ENCODE data around the gene ERGIC1.
"Not testable (repeated sequence)": the region's sequence is repeated elsewhere in the genome, so short reads cannot be mapped to it uniquely, and the experiment has no call there.

Gene ERGIC1

DNA sequence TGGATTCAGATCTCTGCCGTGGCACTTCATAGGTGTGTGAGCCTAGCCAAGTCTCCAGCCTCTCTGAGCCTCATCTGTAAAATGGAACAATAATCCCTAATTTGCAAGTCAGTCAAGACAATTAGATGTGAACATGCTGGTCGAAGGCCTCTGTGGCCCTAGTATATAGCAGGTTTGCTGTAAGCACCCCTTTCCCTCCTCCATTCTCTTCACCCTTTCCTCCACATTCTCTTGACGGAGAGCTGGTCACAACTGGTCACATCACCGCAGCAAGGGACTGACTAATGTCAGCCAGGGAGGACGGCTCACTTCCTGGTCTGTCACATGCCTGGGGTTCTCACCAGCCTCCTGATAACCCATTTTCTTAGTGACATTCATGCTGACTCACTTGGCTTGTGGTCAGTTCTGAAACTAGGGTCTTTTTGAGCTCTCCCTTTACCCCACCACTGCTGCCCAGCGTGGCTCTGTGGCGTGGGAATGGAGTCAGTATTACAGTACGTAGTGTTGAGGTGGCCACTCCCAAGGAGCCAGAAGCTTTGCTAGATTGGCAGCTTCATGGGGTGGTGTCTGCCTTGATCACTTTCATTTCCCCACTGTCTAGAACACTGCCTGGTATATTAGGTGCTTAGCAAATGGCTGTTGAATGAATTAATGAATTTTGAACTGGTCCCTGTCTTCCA lies 47.8 kb downstream of the ERGIC1 start:
- DNase-seq (ENCODE audit: low read depth): no peak

DNA sequence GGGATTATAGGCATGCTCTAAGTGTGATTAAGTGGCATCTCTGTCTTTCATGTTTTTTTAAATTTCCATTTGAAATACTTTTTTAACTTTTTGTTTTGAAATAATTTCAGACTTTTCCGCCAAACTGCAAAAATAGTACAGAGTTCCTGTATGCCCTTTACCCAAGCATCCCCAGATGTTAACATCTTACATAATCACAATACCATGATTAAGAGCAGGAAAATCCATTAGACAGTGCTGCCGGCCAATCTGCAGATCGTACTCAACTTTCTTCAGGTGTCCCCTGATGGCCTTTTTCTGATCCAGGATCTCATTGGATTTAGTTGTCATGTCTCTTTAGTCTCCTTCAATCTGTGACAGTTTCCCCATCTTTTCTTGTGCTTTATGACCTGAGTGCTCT lies 49.0 kb downstream of the ERGIC1 start:
- DNase-seq (ENCODE audit: low read depth): no peak

DNA sequence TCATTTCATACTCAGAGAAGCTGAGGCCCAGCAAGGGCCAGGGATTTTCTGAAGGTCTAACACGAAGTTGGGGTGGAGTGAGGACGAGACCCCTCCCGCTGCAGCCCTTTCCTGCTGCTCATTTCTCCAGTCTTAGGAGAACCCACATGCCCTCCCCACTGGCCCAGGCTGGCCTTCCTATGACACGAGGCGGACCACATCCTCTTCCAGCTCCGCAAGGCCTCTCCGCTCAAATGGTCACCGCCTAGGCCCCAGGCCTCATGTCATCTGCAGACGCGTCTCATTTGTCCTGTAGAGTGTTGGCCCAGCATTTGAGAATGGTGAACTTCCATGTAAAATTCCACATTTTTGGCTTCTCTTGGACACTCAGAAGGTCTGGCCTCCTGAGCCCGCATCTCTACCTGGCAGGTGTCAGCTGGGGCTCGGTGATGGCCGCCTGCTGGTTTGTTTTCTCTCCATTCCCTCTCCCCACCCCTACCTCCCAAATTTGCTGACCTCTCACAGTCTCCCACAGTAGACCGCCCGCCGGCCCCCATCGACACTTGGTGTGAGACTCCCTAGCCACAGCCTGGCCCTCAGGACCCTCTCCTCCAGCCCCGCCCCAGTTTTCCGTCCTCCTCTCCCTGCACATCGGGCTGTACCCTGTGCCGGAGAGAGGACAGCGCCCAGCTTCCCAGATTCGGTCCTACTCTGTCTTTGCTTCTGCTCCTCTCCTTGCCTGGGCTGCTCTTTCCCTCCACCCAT lies 51.7 kb downstream of the ERGIC1 start:
- DNase-seq (ENCODE audit: low read depth): no peak

DNA sequence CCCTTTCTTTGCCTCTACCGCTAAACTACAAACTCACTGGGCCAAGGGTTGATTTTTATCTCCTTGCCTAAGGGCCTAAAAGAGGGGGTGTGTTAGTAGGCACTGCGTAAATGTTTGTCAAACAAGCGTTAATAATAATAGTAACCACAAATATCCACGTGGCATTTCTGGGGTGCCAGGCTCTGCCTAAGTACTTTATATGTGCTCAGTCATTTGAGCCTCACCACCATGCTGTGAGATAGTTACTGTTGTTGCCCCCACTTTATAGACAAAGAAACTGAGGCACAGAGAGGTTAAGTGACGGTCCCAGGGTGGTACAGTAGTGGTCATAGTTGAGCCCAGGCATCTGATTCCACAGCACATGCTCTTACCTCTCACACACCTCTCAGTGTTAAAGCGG lies 52.4 kb downstream of the ERGIC1 start:
- DNase-seq (ENCODE audit: low read depth): no peak

DNA sequence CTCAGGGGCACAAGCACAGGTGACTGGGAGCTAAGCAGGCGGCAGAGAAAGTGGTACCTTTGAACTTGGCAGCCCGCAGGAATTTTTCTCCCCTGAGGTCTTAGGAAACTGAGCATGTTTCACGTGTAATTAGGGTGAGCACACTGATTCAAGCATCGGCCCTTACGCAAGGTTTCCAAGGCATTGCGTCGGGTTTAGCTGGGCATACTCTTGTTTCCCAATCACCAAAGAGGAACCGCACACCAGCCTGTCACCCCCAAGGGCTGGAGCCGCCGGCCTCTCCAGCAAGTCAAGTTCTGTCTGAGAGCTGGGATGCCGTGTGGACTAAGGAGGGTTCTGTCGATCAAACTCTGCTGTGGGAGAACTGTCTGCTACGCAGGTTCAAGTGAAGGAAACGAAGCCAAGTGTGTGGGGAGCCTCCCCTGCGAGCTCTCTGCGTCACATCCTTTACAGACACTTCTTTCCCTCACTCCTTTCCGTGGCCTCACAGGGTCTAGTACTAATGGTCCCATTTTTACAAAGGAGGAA lies 53.0 kb downstream of the ERGIC1 start:
- DNase-seq (ENCODE audit: low read depth): no peak

DNA sequence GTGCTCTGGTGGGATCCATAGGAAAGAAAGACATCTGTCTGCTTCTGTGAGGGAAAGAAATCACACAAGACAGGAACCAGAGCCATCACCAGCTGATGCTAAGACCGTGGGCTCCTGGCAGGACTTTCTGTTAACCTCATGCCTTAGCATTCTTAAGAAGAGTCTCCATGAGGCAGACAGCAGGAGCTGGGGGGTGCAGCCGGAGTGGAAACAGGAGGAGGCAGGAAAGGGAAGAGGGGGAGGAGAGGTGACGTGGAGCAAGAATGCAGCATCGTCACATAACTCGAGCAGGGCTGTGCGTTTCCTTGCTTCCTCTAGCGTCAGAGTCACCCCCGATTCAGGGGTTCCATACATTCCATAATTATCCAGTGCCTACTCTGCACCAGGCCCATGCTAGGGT lies 53.6 kb downstream of the ERGIC1 start:
- DNase-seq (ENCODE audit: low read depth): no peak

DNA sequence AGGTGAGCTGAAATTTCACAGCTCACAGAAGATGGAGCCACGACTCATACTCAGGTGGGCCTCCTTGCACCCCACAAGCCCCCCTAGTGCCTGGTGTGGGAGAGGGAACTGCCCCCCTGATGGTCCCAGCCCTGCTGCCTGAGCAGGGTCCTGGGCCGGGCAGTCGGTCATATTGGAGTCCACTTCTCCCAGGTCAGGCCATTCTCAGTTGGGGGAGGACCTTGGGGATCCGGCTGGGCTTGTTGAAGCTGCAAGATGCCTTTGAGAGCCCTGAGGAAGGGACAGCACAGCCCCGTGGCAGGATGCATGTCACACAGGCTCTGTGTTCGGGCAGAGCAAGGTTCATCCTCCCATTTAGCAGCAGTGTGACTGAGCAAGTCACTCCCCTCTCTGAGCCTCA lies 56.6 kb downstream of the ERGIC1 start:
- no peak for DNase-seq (ENCODE audit: low read depth)

DNA sequence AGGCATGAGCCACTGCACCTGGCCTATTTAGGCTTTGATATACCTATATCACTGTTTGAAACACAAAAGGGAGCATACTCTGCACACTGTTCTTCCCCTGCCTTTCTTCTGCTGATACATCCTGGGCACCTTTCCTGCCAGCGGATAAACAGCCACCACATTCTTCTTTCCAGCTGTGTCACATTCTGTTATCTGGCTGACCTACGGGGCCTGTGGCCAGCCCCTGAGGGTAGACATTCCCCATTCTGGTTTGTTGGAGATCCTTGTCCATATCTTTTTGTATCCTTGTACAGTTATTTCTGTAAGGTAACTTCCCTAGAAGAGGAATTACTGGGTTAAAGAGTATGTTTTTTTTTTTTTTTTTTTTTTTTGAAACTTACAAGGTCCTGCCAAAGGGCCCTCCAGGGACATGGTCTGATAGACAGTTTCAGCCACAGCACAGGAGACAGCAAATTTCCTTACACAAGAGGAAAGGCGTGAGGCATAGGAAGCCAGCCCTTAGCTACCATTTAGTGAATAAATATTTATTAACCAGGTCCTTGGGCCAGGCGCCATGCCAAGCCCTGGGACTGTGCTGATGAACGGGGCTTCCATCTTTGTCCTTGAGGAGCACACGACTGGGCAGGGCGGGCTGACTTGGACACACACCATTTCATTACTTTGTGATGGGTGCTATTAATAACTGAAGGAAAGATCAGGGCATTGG lies 57.8 kb downstream of the ERGIC1 start:
- no peak for DNase-seq (ENCODE audit: low read depth)

DNA sequence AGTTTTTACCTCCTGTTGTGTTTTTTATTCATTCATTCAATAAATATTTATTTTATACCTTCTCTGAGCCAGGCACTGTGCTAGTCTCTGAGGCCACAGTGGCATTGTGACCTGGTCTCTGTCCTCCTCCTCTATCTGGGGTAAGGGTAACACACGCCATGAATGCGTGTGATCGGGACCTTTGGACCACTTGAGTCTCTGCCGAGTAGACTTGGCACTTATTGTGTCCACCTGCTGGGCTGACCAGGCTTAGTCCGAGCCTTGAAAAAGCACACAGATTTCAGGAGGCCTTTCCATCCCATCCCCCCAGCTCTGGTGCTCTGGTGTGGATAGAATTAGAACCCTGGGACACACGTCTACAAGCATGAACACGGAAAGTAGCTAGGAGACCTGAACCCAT lies 58.7 kb downstream of the ERGIC1 start:
- no peak for DNase-seq (ENCODE audit: low read depth)

DNA sequence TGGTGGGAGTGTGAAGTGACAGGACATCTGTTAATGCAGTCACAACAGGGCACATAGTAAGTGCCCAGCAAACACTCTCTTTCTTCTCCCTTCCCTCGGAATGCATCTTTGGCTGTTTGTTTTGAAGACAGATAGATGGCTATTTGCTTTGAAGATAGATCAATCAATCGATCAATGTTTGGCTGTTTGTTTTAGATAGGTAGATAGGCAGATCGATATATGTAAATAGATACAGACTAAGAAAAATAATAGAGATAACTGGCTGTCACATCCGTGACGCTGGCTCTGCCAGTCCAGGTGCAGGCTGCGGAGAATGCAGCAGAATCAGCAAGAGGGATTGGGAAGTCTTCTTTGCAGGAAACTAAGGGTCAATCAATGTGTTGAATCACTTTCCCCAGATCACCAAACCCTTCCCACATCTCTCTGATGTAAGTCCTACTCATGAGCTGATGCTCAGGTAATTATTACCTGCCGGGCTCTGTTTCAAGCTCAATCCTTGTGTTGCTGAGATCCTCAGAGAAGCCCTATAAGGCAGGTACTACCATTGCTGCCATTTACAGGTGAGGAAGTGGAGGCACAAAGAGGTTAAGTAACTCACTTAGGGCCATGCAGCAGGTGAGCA lies 60.8 kb downstream of the ERGIC1 start:
- no peak for DNase-seq (ENCODE audit: low read depth)

DNA sequence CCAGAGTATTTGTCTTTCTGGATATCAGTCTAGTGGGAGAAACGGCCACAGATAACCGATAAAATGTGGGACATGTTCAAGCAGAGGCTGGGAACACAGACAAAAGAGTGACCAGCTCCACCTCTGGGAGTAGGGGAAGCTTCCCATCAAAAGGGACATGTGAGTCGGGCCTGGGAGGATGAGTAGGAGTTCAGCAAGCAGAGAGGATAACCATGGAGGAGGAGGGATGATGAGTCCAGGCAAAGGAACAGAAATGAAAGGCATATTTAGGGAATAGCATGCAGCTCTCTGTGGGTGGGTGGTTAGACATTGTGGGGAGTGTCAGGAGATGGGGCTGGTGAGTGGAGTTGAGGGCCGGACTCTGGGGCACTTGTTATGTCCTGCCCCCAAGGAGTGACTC lies 61.5 kb downstream of the ERGIC1 start:
- no peak for DNase-seq (ENCODE audit: low read depth)

DNA sequence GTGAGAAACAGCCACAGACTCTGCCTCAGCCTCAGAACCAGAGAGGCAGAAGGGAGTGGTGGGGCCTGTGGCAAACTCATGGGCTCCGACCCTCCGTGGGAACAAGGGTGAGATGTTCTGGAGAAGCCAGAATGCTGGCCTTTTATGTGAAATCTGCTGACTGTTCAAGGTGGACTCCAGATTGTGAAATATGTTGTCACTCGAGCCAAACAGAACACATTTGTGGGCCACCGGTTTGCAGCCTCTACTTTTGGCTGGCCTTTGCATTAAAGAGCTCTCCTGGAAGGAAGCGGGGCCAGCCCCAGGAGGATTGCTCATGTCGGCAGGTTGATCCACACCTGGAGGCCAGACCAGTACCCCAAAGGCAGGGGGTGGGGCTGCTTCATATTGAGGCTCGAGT lies 62.4 kb downstream of the ERGIC1 start:
- DNase-seq (ENCODE audit: low read depth): no peak

DNA sequence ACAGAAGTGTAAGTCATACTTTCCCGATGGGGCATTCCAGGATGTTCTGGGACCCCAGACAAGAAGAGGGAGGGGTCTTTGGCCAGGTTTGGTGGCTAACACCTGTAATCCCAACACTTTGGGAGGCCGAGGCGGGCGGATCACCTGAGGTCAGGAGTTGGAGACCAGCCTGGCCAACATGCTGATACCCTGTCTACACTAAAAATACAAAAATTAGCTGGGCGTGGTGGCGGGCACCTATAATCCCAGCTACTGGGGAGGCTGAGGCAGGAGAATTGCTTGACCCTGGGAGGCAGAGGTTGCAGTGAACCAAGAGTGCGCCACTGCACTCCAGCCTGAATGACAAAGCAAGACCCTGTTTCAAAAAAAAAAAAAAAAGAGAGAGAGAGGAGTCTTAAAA lies 63.0 kb downstream of the ERGIC1 start:
- not testable (repeated sequence) for DNase-seq (ENCODE audit: low read depth)

DNA sequence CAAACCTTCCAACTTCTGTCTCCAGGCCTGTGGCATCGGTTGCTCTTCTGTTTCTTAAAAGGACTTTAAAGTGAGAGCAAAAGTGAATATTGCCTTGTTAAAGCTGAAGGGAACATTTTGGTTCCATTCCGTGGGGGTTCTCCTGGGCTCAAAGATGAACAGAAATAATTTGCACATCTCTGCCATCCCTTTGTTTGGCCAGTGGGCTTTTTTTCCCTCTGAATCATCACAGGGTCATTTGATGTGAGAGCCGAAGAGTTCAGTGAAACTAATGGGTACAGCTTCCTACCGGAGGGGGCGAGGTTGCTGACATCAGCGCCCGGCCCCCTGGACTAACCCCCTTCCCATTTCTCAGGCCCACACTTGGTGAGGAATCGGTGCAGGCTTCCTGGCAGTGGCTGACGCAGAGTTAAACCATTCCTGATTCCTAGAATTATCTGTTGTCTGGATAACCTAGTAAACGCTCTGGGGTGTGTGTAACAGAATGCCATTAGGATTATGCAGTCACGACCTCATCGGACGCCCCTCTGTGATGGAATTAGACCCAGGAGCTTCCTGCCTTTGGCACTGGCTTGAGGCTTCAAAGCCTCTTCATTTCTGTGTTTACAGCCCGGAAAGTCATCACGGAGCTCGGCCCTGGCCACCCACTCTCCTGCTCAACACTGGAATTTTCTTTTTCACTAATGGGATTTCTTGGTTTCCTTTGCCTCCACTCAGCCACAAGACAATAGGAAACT lies 63.6 kb downstream of the ERGIC1 start:
- no peak for DNase-seq (ENCODE audit: low read depth)

DNA sequence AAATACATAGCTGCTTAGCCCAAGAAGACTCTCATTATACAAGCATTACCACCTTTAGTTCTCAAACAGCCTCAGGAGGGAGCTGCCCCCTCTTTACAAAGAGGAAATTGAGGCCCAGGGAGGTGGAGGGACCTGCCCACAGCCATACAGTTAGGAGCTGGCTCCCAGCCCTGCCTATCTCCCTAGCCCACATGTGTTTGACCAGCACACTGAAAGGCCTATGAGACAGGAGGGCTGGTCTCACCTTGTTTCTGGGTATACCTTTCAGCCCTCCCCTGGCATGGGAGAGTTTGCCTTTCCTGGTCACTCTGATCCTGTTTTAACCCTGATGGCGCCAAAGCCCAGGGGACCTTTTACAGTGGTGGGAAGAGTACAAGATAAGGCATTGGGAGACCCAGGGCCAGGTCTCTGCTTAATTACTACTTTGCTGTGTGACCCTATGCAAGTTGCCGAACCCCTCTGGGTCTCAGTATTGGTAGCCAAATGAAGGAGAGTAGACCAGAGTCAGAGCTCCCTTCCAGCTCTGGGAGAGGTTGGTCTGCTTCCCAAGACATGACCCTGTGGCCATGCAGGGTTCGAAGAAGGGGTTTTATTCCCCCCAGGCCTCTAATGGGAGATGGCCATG lies 64.3 kb downstream of the ERGIC1 start:
- no peak for DNase-seq (ENCODE audit: low read depth)

DNA sequence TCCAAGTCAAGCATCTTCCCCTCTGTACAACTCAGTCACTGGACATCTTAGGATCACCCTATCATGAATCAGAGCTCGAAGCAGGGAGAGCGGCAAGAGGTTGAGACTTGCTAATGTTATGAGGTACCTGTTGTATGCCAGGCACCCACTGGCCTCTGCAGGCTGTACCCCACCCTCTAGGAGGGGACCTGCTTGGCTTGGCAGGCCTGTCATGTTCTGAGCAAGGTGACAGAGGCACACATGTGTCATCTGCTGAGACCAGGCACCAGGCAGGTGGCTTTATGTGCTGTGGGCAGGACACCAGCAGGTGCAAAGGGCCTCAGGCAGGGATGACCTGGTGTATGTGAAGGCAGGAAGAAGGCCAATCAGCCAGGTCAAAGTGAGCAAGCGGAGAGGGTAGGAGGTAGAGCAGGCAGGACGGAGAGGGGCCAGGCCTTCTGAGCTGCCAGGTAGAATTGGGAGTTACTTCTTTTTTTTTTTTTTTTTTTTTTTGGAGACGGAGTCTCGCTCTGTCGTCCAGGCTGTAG lies 64.9 kb downstream of the ERGIC1 start:
- DNase-seq (ENCODE audit: low read depth): no peak

DNA sequence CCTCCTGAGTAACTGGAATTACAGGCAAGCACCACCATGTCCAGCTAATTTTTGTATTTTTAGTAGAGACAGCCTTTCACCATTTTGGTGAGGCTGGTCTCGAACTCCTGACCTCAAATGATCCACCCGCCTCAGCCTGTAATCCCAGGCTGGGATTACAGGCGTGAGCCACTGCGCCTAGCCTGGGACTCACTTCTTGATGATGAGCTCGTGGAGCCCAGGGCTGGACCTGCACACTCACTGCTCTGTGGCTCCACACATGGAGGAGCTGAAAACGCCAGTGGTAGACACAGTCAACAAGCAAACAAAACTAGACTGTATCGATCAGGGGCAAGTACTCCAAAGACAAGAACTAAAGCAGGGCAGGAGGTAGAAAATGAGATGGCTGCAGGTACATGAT lies 65.4 kb downstream of the ERGIC1 start:
- no peak for DNase-seq (ENCODE audit: low read depth)

DNA sequence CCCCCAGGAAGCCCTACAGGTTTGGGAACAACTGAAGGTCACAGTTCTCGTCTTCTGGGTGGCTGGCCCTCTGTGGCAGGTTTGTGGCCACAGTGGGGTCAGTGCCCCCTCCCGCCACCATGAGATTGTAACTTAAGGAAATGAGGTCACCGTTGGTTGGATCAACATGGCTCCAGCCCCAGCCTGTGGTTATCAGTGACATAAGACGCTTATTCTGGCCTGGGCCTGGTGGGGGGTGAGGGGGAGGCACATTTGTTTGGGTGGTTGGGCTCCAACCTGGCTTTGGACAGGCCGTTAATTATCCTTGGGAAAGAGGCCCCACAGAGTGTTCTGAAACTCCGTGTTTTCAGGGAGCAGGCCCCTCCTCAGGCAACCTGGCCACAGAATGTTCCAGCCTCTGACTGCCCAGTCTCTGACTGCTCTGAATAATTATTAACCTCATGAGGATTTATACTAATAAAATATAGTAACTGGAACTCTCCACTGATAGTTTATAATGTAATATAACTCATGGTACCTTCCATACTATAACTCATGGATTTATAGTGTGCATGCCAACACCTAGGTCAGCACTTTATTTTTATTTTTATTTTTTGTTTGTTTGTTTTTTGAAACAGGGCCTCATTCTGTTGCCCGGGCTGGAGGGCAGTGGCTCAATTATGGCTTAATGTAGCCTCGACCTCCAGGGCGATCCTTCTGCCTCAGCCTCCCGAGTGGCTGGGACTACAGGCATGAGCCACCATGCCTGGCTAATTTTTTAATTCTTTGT lies 67.1 kb downstream of the ERGIC1 start:
- no peak for DNase-seq (ENCODE audit: low read depth)

DNA sequence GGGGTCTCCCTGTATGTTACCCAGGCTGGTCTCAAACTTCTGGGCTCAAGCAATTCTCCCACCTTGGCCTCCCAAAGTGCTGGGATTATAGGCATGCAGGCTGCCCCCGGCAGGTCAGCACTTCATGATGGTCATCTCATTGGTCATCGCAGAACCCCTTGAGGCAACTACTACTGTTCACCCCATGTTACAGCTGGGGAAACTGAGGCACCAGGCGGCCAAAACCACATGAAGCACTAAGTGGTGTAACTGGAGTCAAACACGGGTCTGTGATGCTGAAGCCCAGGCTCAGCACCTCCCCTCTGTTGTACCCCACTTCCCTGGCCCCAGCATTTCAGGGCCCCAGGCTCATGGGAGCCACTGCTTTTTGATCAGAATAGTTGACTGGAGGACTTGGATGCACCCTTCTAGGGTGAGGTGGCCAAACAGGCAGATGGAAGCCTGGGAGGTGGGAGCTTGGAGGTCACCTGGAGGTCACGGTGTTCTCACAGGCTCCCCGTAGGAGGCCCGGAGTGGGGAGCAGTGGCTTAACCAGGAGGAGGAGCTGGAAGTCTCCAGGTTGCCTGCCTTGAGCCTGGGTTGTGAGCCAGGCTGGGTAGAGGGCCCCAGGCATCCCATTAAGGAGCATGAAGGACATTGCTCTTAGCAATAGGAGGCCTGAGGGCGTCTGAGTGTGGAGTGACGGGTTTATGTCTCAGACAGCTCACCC lies 67.9 kb downstream of the ERGIC1 start:
- DNase-seq (ENCODE audit: low read depth): no peak
